ENCODE results near the gene UCHL1.

DNA sequence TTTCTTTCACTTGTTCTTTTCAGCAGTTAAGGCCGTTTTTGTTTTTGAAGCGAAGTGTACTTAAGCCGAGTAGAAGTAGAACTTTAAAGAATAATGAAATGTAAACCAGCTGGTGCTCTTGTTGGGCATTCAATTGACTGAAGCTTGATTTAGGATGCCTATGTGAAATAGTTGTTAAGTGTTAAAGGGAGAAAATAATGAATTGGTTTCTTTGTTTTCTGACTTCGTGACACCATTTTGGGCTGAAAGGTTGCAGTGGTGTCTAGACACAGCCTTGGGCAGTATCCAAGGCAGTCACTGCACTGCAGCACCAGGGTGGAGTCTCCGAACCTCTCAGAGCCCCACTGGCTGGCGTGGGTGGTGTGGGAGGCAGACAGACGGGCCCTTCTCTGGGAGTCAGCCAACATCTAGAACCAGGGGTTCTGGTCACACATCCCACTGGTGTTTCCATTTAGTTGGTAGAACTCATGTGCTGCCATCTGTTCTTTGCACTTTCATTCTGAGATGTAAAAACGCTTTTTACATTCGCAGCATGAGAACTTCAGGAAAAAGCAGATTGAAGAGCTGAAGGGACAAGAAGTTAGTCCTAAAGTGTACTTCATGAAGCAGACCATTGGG lies 3.5 kb downstream of the UCHL1 start:
- no peak for TF ChIP-seq CTCF (IDR thresholded peaks at IDR 0.05; ENCODE audit: poor library complexity, severe bottlenecking)
- TF ChIP-seq, protein P1, sequence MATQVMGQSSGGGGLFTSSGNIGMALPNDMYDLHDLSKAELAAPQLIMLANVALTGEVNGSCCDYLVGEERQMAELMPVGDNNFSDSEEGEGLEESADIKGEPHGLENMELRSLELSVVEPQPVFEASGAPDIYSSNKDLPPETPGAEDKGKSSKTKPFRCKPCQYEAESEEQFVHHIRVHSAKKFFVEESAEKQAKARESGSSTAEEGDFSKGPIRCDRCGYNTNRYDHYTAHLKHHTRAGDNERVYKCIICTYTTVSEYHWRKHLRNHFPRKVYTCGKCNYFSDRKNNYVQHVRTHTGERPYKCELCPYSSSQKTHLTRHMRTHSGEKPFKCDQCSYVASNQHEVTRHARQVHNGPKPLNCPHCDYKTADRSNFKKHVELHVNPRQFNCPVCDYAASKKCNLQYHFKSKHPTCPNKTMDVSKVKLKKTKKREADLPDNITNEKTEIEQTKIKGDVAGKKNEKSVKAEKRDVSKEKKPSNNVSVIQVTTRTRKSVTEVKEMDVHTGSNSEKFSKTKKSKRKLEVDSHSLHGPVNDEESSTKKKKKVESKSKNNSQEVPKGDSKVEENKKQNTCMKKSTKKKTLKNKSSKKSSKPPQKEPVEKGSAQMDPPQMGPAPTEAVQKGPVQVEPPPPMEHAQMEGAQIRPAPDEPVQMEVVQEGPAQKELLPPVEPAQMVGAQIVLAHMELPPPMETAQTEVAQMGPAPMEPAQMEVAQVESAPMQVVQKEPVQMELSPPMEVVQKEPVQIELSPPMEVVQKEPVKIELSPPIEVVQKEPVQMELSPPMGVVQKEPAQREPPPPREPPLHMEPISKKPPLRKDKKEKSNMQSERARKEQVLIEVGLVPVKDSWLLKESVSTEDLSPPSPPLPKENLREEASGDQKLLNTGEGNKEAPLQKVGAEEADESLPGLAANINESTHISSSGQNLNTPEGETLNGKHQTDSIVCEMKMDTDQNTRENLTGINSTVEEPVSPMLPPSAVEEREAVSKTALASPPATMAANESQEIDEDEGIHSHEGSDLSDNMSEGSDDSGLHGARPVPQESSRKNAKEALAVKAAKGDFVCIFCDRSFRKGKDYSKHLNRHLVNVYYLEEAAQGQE (IDR thresholded peaks at IDR 0.05; ENCODE audit: borderline replicate concordance), result no peak
